ENCODE data around the gene DEAF1.

- TF ChIP-seq POLR2AphosphoS5 (IDR thresholded peaks at IDR 0.05; ENCODE audit: low read depth, low read length) (0 out of 2 replicates have a peak, but pooled peaks have one; percentile 35), POLR2A (IDR thresholded peaks at IDR 0.05; ENCODE audit: low read depth, low read length) (peak; percentile 31; the same call in 1 of the 2 replicates), TAF1 (IDR thresholded peaks at IDR 0.05; ENCODE audit: low read depth, low read length) (0 out of 2 replicates have a peak, but pooled peaks have one; percentile 28), SPI1 (IDR thresholded peaks at IDR 0.05; ENCODE audit: low read depth, low read length) (no peak), PAX5 (IDR thresholded peaks at IDR 0.05; ENCODE audit: insufficient read depth, low read length, severe bottlenecking) (no peak), POU2F2 (IDR thresholded peaks at IDR 0.05; ENCODE audit: low read depth, low read length) (no peak)
Observed at GRCh38 chr11:613369-613968, 81.6 kb downstream of the DEAF1 start.
